ENCODE measurements around the gene AADACL4.

The AADACL4 gene

GRCh38 chr1:12634156-12634555 is 9.7 kb upstream of the AADACL4 start:
- no peaks in the 10 kb centered on the region for H3K79me1 ChIP-seq (replicated peaks; ENCODE audit: low read length, poor library complexity, severe bottlenecking)
- H3K9me3 ChIP-seq (ENCODE audit: control insufficient read depth, low read length) = peaks cover 11% of the 10 kb centered on the region
- no peak overlapping the region for H3K4ac ChIP-seq (ENCODE audit: low read depth in 1 of 2, low read length in 2 of 2)

GRCh38 chr1:12634696-12635202 is 9.1 kb upstream of the AADACL4 start:
- H3K4me3 ChIP-seq (ENCODE audit: insufficient read depth in 1 of 2, low read depth in 1 of 2, low read length in 2 of 2) = no peak overlapping the region
- H3K4ac ChIP-seq (ENCODE audit: low read depth in 1 of 2, low read length in 2 of 2) = no peak overlapping the region
- DNase-seq = no peak
- H3K36me3 ChIP-seq (ENCODE audit: control insufficient read depth in 1 of 2, insufficient read depth in 2 of 2, low read depth in 1 of 2, low read length in 2 of 2) = no peaks in the 10 kb centered on the region
- H3K4me1 ChIP-seq (ENCODE audit: control insufficient read depth, insufficient read depth, low read depth, low read length) = peaks cover 14% of the 10 kb centered on the region
- no peak overlapping the region for H4K91ac ChIP-seq (ENCODE audit: low read length)
- H3K18ac ChIP-seq (ENCODE audit: low read depth in 1 of 2, low read length in 2 of 2) = no peak overlapping the region
- no peak overlapping the region for H2AFZ ChIP-seq (ENCODE audit: low read depth, low read length)
- H2AK5ac ChIP-seq (ENCODE audit: low read length, severe bottlenecking) = no peak overlapping the region
- H3K27me3 ChIP-seq (ENCODE audit: control insufficient read depth in 1 of 2, insufficient read depth in 1 of 2, low read length in 2 of 2) = peaks cover 0 to 14% of the 10 kb centered on the region in 2 experiments
- no peak overlapping the region for H2BK5ac ChIP-seq (ENCODE audit: low read depth, low read length, poor library complexity, severe bottlenecking)
- H2BK120ac ChIP-seq (ENCODE audit: low read depth, low read length) = no peak overlapping the region
- H2BK15ac ChIP-seq (ENCODE audit: low read depth, poor library complexity, severe bottlenecking) = no peak overlapping the region
- H3K23ac ChIP-seq (ENCODE audit: low read length in 2 of 2) = no peak overlapping the region
- H3K79me1 ChIP-seq (replicated peaks; ENCODE audit: low read length, poor library complexity, severe bottlenecking) = no peaks in the 10 kb centered on the region
- H3K9ac ChIP-seq (ENCODE audit: low read length) = no peak overlapping the region
- H4K8ac ChIP-seq (ENCODE audit: low read length) = no peak overlapping the region
- H3K27ac ChIP-seq (ENCODE audit: low read length, poor library complexity, severe bottlenecking) = no peak overlapping the region
- H2BK12ac ChIP-seq (ENCODE audit: low read length in 2 of 2) = no peak overlapping the region
- 86% methylated on average over 18 of the region's 18 CpGs for WGBS
- no peak overlapping the region for H3K4me2 ChIP-seq (ENCODE audit: low read length, poor library complexity, severe bottlenecking)
- peaks cover 17% of the 10 kb centered on the region for H3K9me3 ChIP-seq (ENCODE audit: control insufficient read depth, low read length)
- H3K14ac ChIP-seq (ENCODE audit: low read length in 2 of 2) = no peak overlapping the region

More at GRCh38 chr1:12634156-12634555, 9.7 kb upstream of the AADACL4 start:
- H2BK12ac ChIP-seq (ENCODE audit: low read length in 2 of 2) = no peak overlapping the region
- H3K36me3 ChIP-seq (ENCODE audit: control insufficient read depth in 1 of 2, insufficient read depth in 2 of 2, low read depth in 1 of 2, low read length in 2 of 2) = no peaks in the 10 kb centered on the region
- no peak overlapping the region for H2AK5ac ChIP-seq (ENCODE audit: low read length, severe bottlenecking)
- H4K91ac ChIP-seq (ENCODE audit: low read length) = no peak overlapping the region
- no peak overlapping the region for H2BK15ac ChIP-seq (ENCODE audit: low read depth, poor library complexity, severe bottlenecking)
- no peak overlapping the region for H3K4me2 ChIP-seq (ENCODE audit: low read length, poor library complexity, severe bottlenecking)
- H3K18ac ChIP-seq (ENCODE audit: low read depth in 1 of 2, low read length in 2 of 2) = no peak overlapping the region
- no peak overlapping the region for H3K23ac ChIP-seq (ENCODE audit: low read length in 2 of 2)
- 54% methylated on average over 7 of the region's 8 CpGs for WGBS
- no peak overlapping the region for H4K8ac ChIP-seq (ENCODE audit: low read length)
- no peak overlapping the region for H3K14ac ChIP-seq (ENCODE audit: low read length in 2 of 2)
- no peak overlapping the region for H2AFZ ChIP-seq (ENCODE audit: low read depth, low read length)
- no peak overlapping the region for H3K4me3 ChIP-seq (ENCODE audit: insufficient read depth in 1 of 2, low read depth in 1 of 2, low read length in 2 of 2)
- H3K27me3 ChIP-seq (ENCODE audit: control insufficient read depth in 1 of 2, insufficient read depth in 1 of 2, low read length in 2 of 2) = peaks cover 0 to 20% of the 10 kb centered on the region in 2 experiments
- no peak overlapping the region for H2BK120ac ChIP-seq (ENCODE audit: low read depth, low read length)
- H3K4me1 ChIP-seq (ENCODE audit: control insufficient read depth, insufficient read depth, low read depth, low read length) = peaks cover 14% of the 10 kb centered on the region
- no peak for DNase-seq
- H3K27ac ChIP-seq (ENCODE audit: low read length, poor library complexity, severe bottlenecking) = no peak overlapping the region
- H2BK5ac ChIP-seq (ENCODE audit: low read depth, low read length, poor library complexity, severe bottlenecking) = no peak overlapping the region
- no peak overlapping the region for H3K9ac ChIP-seq (ENCODE audit: low read length)

- no peak overlapping the region for H3K14ac ChIP-seq (ENCODE audit: low read length in 2 of 2)
- 63% methylated on average over 14 of the region's 15 CpGs for WGBS
These were observed 7.6 kb upstream of the AADACL4 start for GRCh38 chr1:12636098-12636950.

GRCh38 chr1:12637693-12638092 is 6.2 kb upstream of the AADACL4 start:
- peaks cover 10% of the 10 kb centered on the region for H3K4me1 ChIP-seq (ENCODE audit: control insufficient read depth, insufficient read depth, low read depth, low read length)
- no peak overlapping the region for H3K23ac ChIP-seq (ENCODE audit: low read length in 2 of 2)
- no peak overlapping the region for H2BK5ac ChIP-seq (ENCODE audit: low read depth, low read length, poor library complexity, severe bottlenecking)
- H3K27ac ChIP-seq (ENCODE audit: low read length, poor library complexity, severe bottlenecking) = no peak overlapping the region
- DNase-seq = no peak
- H3K9me3 ChIP-seq (ENCODE audit: control insufficient read depth, low read length) = peaks cover 26% of the 10 kb centered on the region
- no peak overlapping the region for H3K4ac ChIP-seq (ENCODE audit: low read depth in 1 of 2, low read length in 2 of 2)
- no peak overlapping the region for H4K91ac ChIP-seq (ENCODE audit: low read length)
- no peaks in the 10 kb centered on the region for H3K27me3 ChIP-seq (ENCODE audit: control insufficient read depth in 1 of 2, insufficient read depth in 1 of 2, low read length in 2 of 2)
- no peak overlapping the region for H3K18ac ChIP-seq (ENCODE audit: low read depth in 1 of 2, low read length in 2 of 2)
- H3K4me3 ChIP-seq (ENCODE audit: insufficient read depth in 1 of 2, low read depth in 1 of 2, low read length in 2 of 2) = no peak overlapping the region
- H2BK15ac ChIP-seq (ENCODE audit: low read depth, poor library complexity, severe bottlenecking) = no peak overlapping the region
- H2BK12ac ChIP-seq (ENCODE audit: low read length in 2 of 2) = no peak overlapping the region
- H2AK5ac ChIP-seq (ENCODE audit: low read length, severe bottlenecking) = no peak overlapping the region
- no peak overlapping the region for H4K8ac ChIP-seq (ENCODE audit: low read length)
- no peaks in the 10 kb centered on the region for H3K36me3 ChIP-seq (ENCODE audit: control insufficient read depth in 1 of 2, insufficient read depth in 2 of 2, low read depth in 1 of 2, low read length in 2 of 2)
- no peak overlapping the region for H3K4me2 ChIP-seq (ENCODE audit: low read length, poor library complexity, severe bottlenecking)
- no peak overlapping the region for H3K14ac ChIP-seq (ENCODE audit: low read length in 2 of 2)
- no peaks in the 10 kb centered on the region for H3K79me1 ChIP-seq (replicated peaks; ENCODE audit: low read length, poor library complexity, severe bottlenecking)
- H3K9ac ChIP-seq (ENCODE audit: low read length) = no peak overlapping the region
- no peak overlapping the region for H2BK120ac ChIP-seq (ENCODE audit: low read depth, low read length)
- H2AFZ ChIP-seq (ENCODE audit: low read depth, low read length) = no peak overlapping the region
- 85% methylated on average over 8 of the region's 8 CpGs for WGBS

More at GRCh38 chr1:12636098-12636950, 7.6 kb upstream of the AADACL4 start:
- H2BK120ac ChIP-seq (ENCODE audit: low read depth, low read length) = no peak overlapping the region
- peaks cover 26% of the 10 kb centered on the region for H3K9me3 ChIP-seq (ENCODE audit: control insufficient read depth, low read length)
- no peak overlapping the region for H3K4ac ChIP-seq (ENCODE audit: low read depth in 1 of 2, low read length in 2 of 2)
- peak; percentile 28 for DNase-seq
- no peak overlapping the region for H2BK12ac ChIP-seq (ENCODE audit: low read length in 2 of 2)
- H2BK5ac ChIP-seq (ENCODE audit: low read depth, low read length, poor library complexity, severe bottlenecking) = peak overlapping the region; percentile 73
- peaks cover 0 to 3% of the 10 kb centered on the region in 2 experiments for H3K27me3 ChIP-seq (ENCODE audit: control insufficient read depth in 1 of 2, insufficient read depth in 1 of 2, low read length in 2 of 2)
- no peaks in the 10 kb centered on the region for H3K36me3 ChIP-seq (ENCODE audit: control insufficient read depth in 1 of 2, insufficient read depth in 2 of 2, low read depth in 1 of 2, low read length in 2 of 2)
- no peak overlapping the region for H2AFZ ChIP-seq (ENCODE audit: low read depth, low read length)
- no peak overlapping the region for H4K8ac ChIP-seq (ENCODE audit: low read length)
- no peak overlapping the region for H3K18ac ChIP-seq (ENCODE audit: low read depth in 1 of 2, low read length in 2 of 2)
- no peak overlapping the region for H3K4me3 ChIP-seq (ENCODE audit: insufficient read depth in 1 of 2, low read depth in 1 of 2, low read length in 2 of 2)
- peaks cover 14% of the 10 kb centered on the region for H3K4me1 ChIP-seq (ENCODE audit: control insufficient read depth, insufficient read depth, low read depth, low read length)
- no peaks in the 10 kb centered on the region for H3K79me1 ChIP-seq (replicated peaks; ENCODE audit: low read length, poor library complexity, severe bottlenecking)
- H3K23ac ChIP-seq (ENCODE audit: low read length in 2 of 2) = no peak overlapping the region
- peak overlapping the region; percentile 78 for H3K27ac ChIP-seq (ENCODE audit: low read length, poor library complexity, severe bottlenecking)
- H2AK5ac ChIP-seq (ENCODE audit: low read length, severe bottlenecking) = peak overlapping the region; percentile 75
- no peak overlapping the region for H4K91ac ChIP-seq (ENCODE audit: low read length)
- H2BK15ac ChIP-seq (ENCODE audit: low read depth, poor library complexity, severe bottlenecking) = no peak overlapping the region
- no peak overlapping the region for H3K4me2 ChIP-seq (ENCODE audit: low read length, poor library complexity, severe bottlenecking)
- no peak overlapping the region for H3K9ac ChIP-seq (ENCODE audit: low read length)

Data from mesenchymal stem cell (in vitro differentiated cells and primary cell).